PC-9 (cell line): Measurements from ENCODE around the gene ZFHX3.

Experiments used
- CTCF ChIP-seq: fragments of 200-600 bp; sonication (generic); conservative IDR thresholded peaks from 2 replicates; pipeline ENCODE4 v1.6.1; 2017; ENCODE audit warnings: mixed run types, antibody characterized with exemption, mild to moderate bottlenecking, moderate library complexity
- EZH2 ChIP-seq: fragments of 200-600 bp; sonication (generic); IDR thresholded peaks from 2 replicates; pipeline ENCODE4 v1.8.0; 2017; ENCODE audit warnings: antibody characterized with exemption, low read depth

GRCh38 chr16:72983728-72984350 is 64.1 kb downstream of the ZFHX3 start:
- TF ChIP-seq CTCF (no peak), EZH2 (no peak)
